H9 (cell line): ENCODE data around the gene PEG3. TPM values are rescaled to one million over a fixed set of nuclear protein-coding genes. Genes with fewer than 3 reads are reported as not detected.

ENCODE experiments used
- DNase-seq: peaks from one replicate; pipeline ENCODE4 v3.0.0-alpha.2; 2017
- H2AFZ ChIP-seq: one replicate; pipeline ENCODE4 v1.6.1; 2013; ENCODE audit warnings: mild to moderate bottlenecking, low read length, control low read depth, moderate library complexity
- H2AK5ac ChIP-seq: 2 replicates; pipeline ENCODE4 v1.6.1; 2013; ENCODE audit warnings: low read length, control low read depth, mixed read lengths; ENCODE audit not compliant: insufficient read length
- H2BK120ac ChIP-seq: one replicate; pipeline ENCODE4 v1.6.1; 2013; ENCODE audit warnings: low read depth, mild to moderate bottlenecking, low read length, control low read depth, inconsistent platforms; ENCODE audit not compliant: poor library complexity, severe bottlenecking
- H2BK12ac ChIP-seq: 2 replicates; pipeline ENCODE4 v1.6.1; 2013; ENCODE audit warnings: low read length, control low read depth, mixed read lengths, low read depth; ENCODE audit not compliant: insufficient read length
- H2BK15ac ChIP-seq: 2 replicates; pipeline ENCODE4 v1.6.1; 2013; ENCODE audit warnings: low read depth, low read length, control low read depth
- H2BK20ac ChIP-seq: one replicate; pipeline ENCODE4 v1.6.1; 2013; ENCODE audit warnings: low read depth, mild to moderate bottlenecking, low read length, control low read depth, inconsistent platforms; ENCODE audit not compliant: poor library complexity, severe bottlenecking
- H2BK5ac ChIP-seq: 2 replicates; pipeline ENCODE4 v1.6.1; 2013; ENCODE audit warnings: low read length, control low read depth, mixed read lengths; ENCODE audit not compliant: insufficient read length
- H3K14ac ChIP-seq: 2 replicates; pipeline ENCODE4 v1.6.1; 2013; ENCODE audit warnings: low read length, control low read depth; ENCODE audit not compliant: insufficient read depth
- H3K18ac ChIP-seq: 2 replicates; pipeline ENCODE4 v1.6.1; 2013; ENCODE audit warnings: low read depth, mild to moderate bottlenecking, mixed read lengths, low read length, control low read depth; ENCODE audit not compliant: insufficient read length
- H3K23ac ChIP-seq: 2 replicates; pipeline ENCODE4 v1.6.1; 2013; ENCODE audit warnings: low read length, control low read depth, mixed read lengths, low read depth; ENCODE audit not compliant: insufficient read length
- H3K23me2 ChIP-seq: 2 replicates; pipeline ENCODE4 v1.6.1; 2013; ENCODE audit warnings: low read depth, mild to moderate bottlenecking, mixed read lengths, low read length, control low read depth; ENCODE audit not compliant: insufficient read length, poor library complexity, severe bottlenecking
- H3K27ac ChIP-seq: 2 replicates; pipeline ENCODE4 v1.5.1; 2013; ENCODE audit warnings: low read length, control low read depth, mixed read lengths, low read depth; ENCODE audit not compliant: insufficient read length
- H3K27me3 ChIP-seq: 2 replicates; pipeline ENCODE4 v1.6.1; 2013; ENCODE audit warnings: low read length, control low read depth, inconsistent platforms; ENCODE audit not compliant: insufficient read depth
- H3K4ac ChIP-seq: 2 replicates; pipeline ENCODE4 v1.6.1; 2013; ENCODE audit warnings: low read depth, mild to moderate bottlenecking, control low read depth, inconsistent platforms, low read length, moderate library complexity
- H3K4me1 ChIP-seq: 2 replicates; pipeline ENCODE4 v1.6.1; 2013; ENCODE audit warnings: low read length, control low read depth, inconsistent platforms; ENCODE audit not compliant: insufficient read depth
- H3K4me2 ChIP-seq: 2 replicates; pipeline ENCODE4 v1.6.1; 2013; ENCODE audit warnings: low read length, control low read depth, mixed read lengths; ENCODE audit not compliant: insufficient read length, insufficient read depth
- H3K56ac ChIP-seq: 2 replicates; pipeline ENCODE4 v1.6.1; 2013; ENCODE audit warnings: low read depth, mild to moderate bottlenecking, mixed read lengths, low read length, control low read depth; ENCODE audit not compliant: insufficient read length
- H3K79me1 ChIP-seq: 2 replicates; pipeline ENCODE4 v1.6.1; 2013; ENCODE audit warnings: low read depth, mild to moderate bottlenecking, moderate library complexity, low read length, control low read depth, inconsistent platforms; ENCODE audit not compliant: insufficient read depth, poor library complexity, severe bottlenecking
- H3K79me2 ChIP-seq: 2 replicates; pipeline ENCODE4 v1.6.1; 2013; ENCODE audit warnings: low read length, control low read depth, inconsistent platforms; ENCODE audit not compliant: insufficient read depth
- H3K9ac ChIP-seq: 2 replicates; pipeline ENCODE4 v1.6.1; 2013; ENCODE audit warnings: low read length, control low read depth, mixed read lengths; ENCODE audit not compliant: insufficient read length; ENCODE audit errors: extremely low read depth
- H3K9me3 ChIP-seq: one replicate; pipeline ENCODE4 v1.6.1; 2013; ENCODE audit warnings: low read depth, low read length, inconsistent platforms; ENCODE audit not compliant: control insufficient read depth
- H3T11ph ChIP-seq: one replicate; pipeline ENCODE4 v1.6.1; 2013; ENCODE audit warnings: mild to moderate bottlenecking, low read length, control low read depth, inconsistent platforms
- H4K20me1 ChIP-seq: one replicate; pipeline ENCODE4 v1.6.1; 2013; ENCODE audit not compliant: control insufficient read depth, insufficient read length, insufficient read depth
- H4K5ac ChIP-seq: 2 replicates; pipeline ENCODE4 v1.6.1; 2013; ENCODE audit warnings: low read depth, mild to moderate bottlenecking, mixed read lengths, low read length, control low read depth; ENCODE audit not compliant: insufficient read length
- H4K8ac ChIP-seq: replicated peaks from 2 replicates; pipeline ENCODE4 v1.6.1; 2013; ENCODE audit warnings: low read length, control low read depth, mixed read lengths, low read depth; ENCODE audit not compliant: insufficient read length
- H4K91ac ChIP-seq: 2 replicates; pipeline ENCODE4 v1.6.1; 2013; ENCODE audit warnings: low read depth, mild to moderate bottlenecking, moderate library complexity, mixed read lengths, low read length, control low read depth; ENCODE audit not compliant: insufficient read length
- H3K27ac Mint-ChIP-seq, 3 experiments: 2 replicates in 2 of 3; 3 replicates in 1 of 3; pipeline ENCODE4 v1.8.0; 2020 to 2021; ENCODE audit warnings: mixed read lengths in 3 of 3, mild to moderate bottlenecking in 1 of 3, moderate library complexity in 1 of 3
- H3K27me3 Mint-ChIP-seq: 2 replicates; pipeline ENCODE4 v1.8.0; 2021; ENCODE audit warnings: low read depth, mild to moderate bottlenecking, moderate library complexity, mixed read lengths
- H3K36me3 Mint-ChIP-seq, 3 experiments: 2 replicates in 2 of 3; 3 replicates in 1 of 3; pipeline ENCODE4 v1.8.0; 2020 to 2021; ENCODE audit warnings: low read depth in 3 of 3, mixed read lengths in 3 of 3; ENCODE audit not compliant: insufficient read depth in 1 of 3
- H3K4me1 Mint-ChIP-seq, 2 experiments: 2 replicates each; pipeline ENCODE4 v1.8.0; 2020; ENCODE audit warnings: mixed read lengths in 2 of 2
- H3K4me3 Mint-ChIP-seq, 2 experiments: 2 replicates in 1 of 2; 3 replicates in 1 of 2; pipeline ENCODE4 v1.8.0; 2020 to 2021; ENCODE audit warnings: mild to moderate bottlenecking in 2 of 2, mixed read lengths in 2 of 2, moderate library complexity in 1 of 2
- H3K9me3 Mint-ChIP-seq, 2 experiments: 2 replicates in 1 of 2; 3 replicates in 1 of 2; pipeline ENCODE4 v1.8.0; 2020; ENCODE audit warnings: mild to moderate bottlenecking in 2 of 2, mixed read lengths in 2 of 2, moderate library complexity in 1 of 2
- CTCF ChIP-seq: fragments of 200-600 bp; sonication (generic); conservative IDR thresholded peaks from 3 replicates; pipeline ENCODE4 v1.8.0; 2021; ENCODE audit warnings: antibody characterized with exemption, mild to moderate bottlenecking
- WGBS: extraction: QIAGEN DNeasy Blood & Tissue Kit; methylation state at CpG from one replicate; pipeline ENCODE4 v1.1.7; 2013; ENCODE audit warnings: missing lambda C conversion rate, low lambda C conversion rate, mixed read lengths; ENCODE audit not compliant: insufficient read length; ENCODE audit errors: extremely low coverage; 5-methylcytosine and 5-hydroxymethylcytosine counted together
- total RNA-seq: library from RNA; stranded (reverse); gene quantifications from 2 replicates; pipeline ENCODE4 v1.2.1, GENCODE V29; 2021

PEG3 gene
- total RNA-seq, 1 experiment from 2014 or later, result not detected

GRCh38 chr19:56808717-56809392 lies 31.7 kb downstream of the PEG3 start:
- Histone ChIP-seq H2BK20ac (no peak overlapping the region), H2BK12ac (no peak overlapping the region), H4K8ac (no peak overlapping the region), H3K4me2 (no peak overlapping the region), H2AK5ac (no peak overlapping the region), H3K4ac (no peak overlapping the region), H3K23ac (no peak overlapping the region), H3K56ac (no peak overlapping the region), H3T11ph (no peak overlapping the region), H2AFZ (no peak overlapping the region), H4K91ac (no peak overlapping the region), H3K14ac (no peak overlapping the region), H3K23me2 (no peaks in the 10 kb centered on the region), H3K27ac (no peak overlapping the region), H4K20me1 (no peaks in the 10 kb centered on the region), H2BK5ac (no peak overlapping the region), H3K79me1 (no peaks in the 10 kb centered on the region), H3K27me3 (no peaks in the 10 kb centered on the region), H3K18ac (no peak overlapping the region), H3K4me1 (no peaks in the 10 kb centered on the region), H3K9ac (no peak overlapping the region), H2BK15ac (no peak overlapping the region), H3K9me3 (peaks cover 87% of the 10 kb centered on the region), H4K5ac (no peak overlapping the region), H2BK120ac (no peak overlapping the region), H3K79me2 (no peaks in the 10 kb centered on the region)
- peaks cover 96 to 99% of the 10 kb centered on the region in 2 experiments for H3K9me3 Mint-ChIP-seq
- no peaks in the 10 kb centered on the region for H3K4me1 Mint-ChIP-seq
- no CpG with 5 or more reads among the region's 3 CpGs for WGBS
- H3K27me3 Mint-ChIP-seq, result no peaks in the 10 kb centered on the region; the same call in none of the 2 replicates
- H3K27ac Mint-ChIP-seq, result no peak overlapping the region
- H3K36me3 Mint-ChIP-seq, result peaks cover 3 to 28% (median 3%) of the 10 kb centered on the region in 3 experiments; a peak in 5 of 7 replicates
- DNase-seq, result no peak
- TF ChIP-seq CTCF, result no peak
- no peak overlapping the region for H3K4me3 Mint-ChIP-seq
